HG02642 (cell line): ENCODE data around the gene ZNF92.
"Not testable (repeated sequence)": the region's sequence is repeated elsewhere in the genome, so short reads cannot be mapped to it uniquely, and the experiment has no call there.

ENCODE experiments used
- ATAC-seq: cut with Tn5 transposase; IDR thresholded peaks from one replicate; pipeline ENCODE4 v1.9.1; 2021; ENCODE audit warnings: mild to moderate bottlenecking; ENCODE audit not compliant: unreplicated experiment, poor library complexity

Gene ZNF92

GRCh38 chr7:65373608-65374351 lies at the start of gene ZNF92:
Gene ZNF92 (plus strand): TSS chr7:65373855. CDS start chr7:65373998, 143 bp downstream.
- peak; percentile 100 for ATAC-seq

- ATAC-seq: no peak
Observed at GRCh38 chr7:65325793-65326432, 47.7 kb upstream of the ZNF92 start.

GRCh38 chr7:65338346-65338745 lies 35.3 kb upstream of the ZNF92 start:
- peak; percentile 51 for ATAC-seq

- ATAC-seq: no peak
Observed at GRCh38 chr7:65339257-65339656, 34.4 kb upstream of the ZNF92 start.

- ATAC-seq: no peak
Observed at GRCh38 chr7:65342723-65343629, 30.7 kb upstream of the ZNF92 start.

- ATAC-seq: not testable (repeated sequence)
Observed at GRCh38 chr7:65344541-65344940, 29.1 kb upstream of the ZNF92 start.

- no peak for ATAC-seq
Observed at GRCh38 chr7:65354263-65354662, 19.4 kb upstream of the ZNF92 start.

GRCh38 chr7:65369843-65370242 lies 3.8 kb upstream of the ZNF92 start:
- ATAC-seq: no peak

GRCh38 chr7:65371468-65371867 lies 2.2 kb upstream of the ZNF92 start:
- ATAC-seq: no peak

- no peak for ATAC-seq
Observed at GRCh38 chr7:65379318-65379717, 5.7 kb downstream of the ZNF92 start.

- no peak for ATAC-seq
Observed at GRCh38 chr7:65381742-65382141, 8.1 kb downstream of the ZNF92 start.

GRCh38 chr7:65382452-65382851 lies 8.8 kb downstream of the ZNF92 start:
- no peak for ATAC-seq

- ATAC-seq: no peak
Observed at GRCh38 chr7:65387891-65388290, 14.2 kb downstream of the ZNF92 start.

- peak; percentile 87 for ATAC-seq
Observed at GRCh38 chr7:65390588-65390987, 16.9 kb downstream of the ZNF92 start.

- no peak for ATAC-seq
Observed at GRCh38 chr7:65397730-65398142, 24.1 kb downstream of the ZNF92 start.

GRCh38 chr7:65398671-65399070 lies 25.0 kb downstream of the ZNF92 start:
- ATAC-seq: not testable (repeated sequence)

GRCh38 chr7:65399101-65399500 lies 25.4 kb downstream of the ZNF92 start:
- ATAC-seq: not testable (repeated sequence)

GRCh38 chr7:65404020-65404419 lies 30.4 kb downstream of the ZNF92 start:
- no peak for ATAC-seq

GRCh38 chr7:65406706-65407105 lies 33.1 kb downstream of the ZNF92 start:
- ATAC-seq: not testable (repeated sequence)

- ATAC-seq: no peak
Observed at GRCh38 chr7:65409363-65409762, 35.7 kb downstream of the ZNF92 start.

- ATAC-seq: no peak
Observed at GRCh38 chr7:65411249-65411648, 37.6 kb downstream of the ZNF92 start.
